Endometrium (tissue), 2 donors: Measurements from ENCODE around the gene OR5M8.

Experiments used
- FAIRE-seq: peaks from 2 replicates; lab custom pipeline; 2012; peaks lifted over from hg19 to GRCh38; lab: Jason Lieb, UNC
- donor health status: control.
- donor health status: control.

Gene OR5M8

GRCh38 chr11:56491270-56491669 lies at the start of gene OR5M8:
Gene OR5M8 (minus strand): TSS chr11:56491370. CDS start chr11:56491370, 0 bp downstream.
- no peak for FAIRE-seq

GRCh38 chr11:56533054-56533740 lies 42.0 kb upstream of the OR5M8 start:
- no peak for FAIRE-seq

- no peak for FAIRE-seq
These were observed 40.7 kb upstream of the OR5M8 start for GRCh38 chr11:56531856-56532255.

- no peak for FAIRE-seq
These were observed 30.8 kb upstream of the OR5M8 start for GRCh38 chr11:56522008-56522407.

GRCh38 chr11:56513280-56513679 lies 22.1 kb upstream of the OR5M8 start:
- FAIRE-seq: no peak

- no peak for FAIRE-seq
These were observed 18.3 kb upstream of the OR5M8 start for GRCh38 chr11:56509439-56509838.

- no peak for FAIRE-seq
These were observed 5.8 kb upstream of the OR5M8 start for GRCh38 chr11:56497010-56497409.

GRCh38 chr11:56495117-56495516 lies 3.9 kb upstream of the OR5M8 start:
- no peak for FAIRE-seq

- FAIRE-seq: no peak
These were observed 4.4 kb downstream of the OR5M8 start for GRCh38 chr11:56486801-56487200.

- no peak for FAIRE-seq
These were observed 16.4 kb downstream of the OR5M8 start for GRCh38 chr11:56474729-56475235.

- FAIRE-seq: no peak
These were observed 17.9 kb downstream of the OR5M8 start, which contains the start of gene OR5M3 for GRCh38 chr11:56473252-56473651. Gene OR5M3 (minus strand): TSS chr11:56473352. CDS start chr11:56470497, 2,855 bp downstream.

GRCh38 chr11:56457076-56457475 lies 34.1 kb downstream of the OR5M8 start:
- no peak for FAIRE-seq

- no peak for FAIRE-seq
These were observed 37.6 kb downstream of the OR5M8 start for GRCh38 chr11:56453521-56453920.
